BLaER1 (cell line): ENCODE measurements around the gene ZNF385D.
"Not testable (repeated sequence)": the region's sequence is repeated elsewhere in the genome, so short reads cannot be mapped to it uniquely, and the experiment has no call there.

Source experiments
- H3K27ac ChIP-seq: shearing (Covaris generic); formaldehyde crosslinking; 2 replicates; pipeline ENCODE4 v1.8.1; 2022
- H3K27me3 ChIP-seq: shearing (Covaris generic); formaldehyde crosslinking; 2 replicates; pipeline ENCODE4 v1.8.1; 2022
- H3K36me3 ChIP-seq: shearing (Covaris generic); formaldehyde crosslinking; 2 replicates; pipeline ENCODE4 v1.8.1; 2022
- H3K4me1 ChIP-seq: shearing (Covaris generic); formaldehyde crosslinking; 2 replicates; pipeline ENCODE4 v1.8.1; 2022
- H3K4me2 ChIP-seq: shearing (Covaris generic); formaldehyde crosslinking; 2 replicates; pipeline ENCODE4 v1.8.1; 2022
- H3K4me3 ChIP-seq: shearing (Covaris generic); formaldehyde crosslinking; 2 replicates; pipeline ENCODE4 v1.8.1; 2022
- H3K9ac ChIP-seq: shearing (Covaris generic); formaldehyde crosslinking; 2 replicates; pipeline ENCODE4 v1.8.1; 2022
- H3K9me3 ChIP-seq: shearing (Covaris generic); formaldehyde crosslinking; 2 replicates; pipeline ENCODE4 v1.8.1; 2022
- H4K20me1 ChIP-seq: shearing (Covaris generic); formaldehyde crosslinking; 2 replicates; pipeline ENCODE4 v1.8.1; 2022
- Cebpa-rat ChIP-seq: shearing (Covaris generic); IDR thresholded peaks from 2 replicates; pipeline ENCODE4 v1.8.1; 2022

ZNF385D gene

DNA sequence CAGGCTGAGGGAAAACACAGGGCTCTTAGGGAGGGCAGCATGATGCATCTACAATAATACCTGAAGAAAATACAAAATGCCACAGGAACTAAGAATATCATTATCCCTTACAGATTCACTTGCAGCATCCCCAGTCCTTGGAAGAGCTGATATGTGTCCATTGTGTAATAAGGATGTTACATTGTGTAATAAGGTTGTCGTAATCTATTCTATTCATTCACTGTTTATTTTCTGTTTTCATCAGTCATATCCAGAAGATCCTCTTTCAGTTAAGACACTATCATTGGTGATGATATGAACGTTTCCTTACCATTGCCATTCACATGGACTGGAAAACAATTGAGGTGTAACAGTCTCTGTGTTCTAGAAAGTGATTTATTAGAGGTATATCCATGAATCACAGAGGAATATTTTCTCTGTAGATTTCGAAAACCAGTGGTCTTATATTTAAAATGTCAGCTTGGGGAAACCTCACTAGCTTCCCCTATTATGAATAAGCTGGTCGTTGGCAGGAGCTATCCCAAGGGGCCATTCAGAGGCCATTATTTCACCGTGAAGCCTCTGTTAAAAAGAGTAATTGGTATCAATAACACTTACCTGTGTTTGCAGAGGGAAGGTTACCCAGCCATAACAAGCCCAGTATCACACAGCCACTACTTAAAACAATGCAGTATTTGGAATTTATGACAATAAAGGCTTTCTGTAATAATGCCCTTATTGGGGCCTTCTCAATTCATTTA lies 241.1 kb downstream of the ZNF385D start:
- H3K4me1 ChIP-seq = no peaks in the 10 kb centered on the region
- H3K4me2 ChIP-seq = no peak overlapping the region
- H3K4me3 ChIP-seq = no peak overlapping the region
- H3K36me3 ChIP-seq = no peaks in the 10 kb centered on the region
- no peak for TF ChIP-seq Cebpa-rat
- H3K9me3 ChIP-seq = no peaks in the 10 kb centered on the region
- H3K27me3 ChIP-seq = no peaks in the 10 kb centered on the region
- H3K9ac ChIP-seq = no peak overlapping the region
- no peaks in the 10 kb centered on the region for H4K20me1 ChIP-seq
- H3K27ac ChIP-seq = no peak overlapping the region

DNA sequence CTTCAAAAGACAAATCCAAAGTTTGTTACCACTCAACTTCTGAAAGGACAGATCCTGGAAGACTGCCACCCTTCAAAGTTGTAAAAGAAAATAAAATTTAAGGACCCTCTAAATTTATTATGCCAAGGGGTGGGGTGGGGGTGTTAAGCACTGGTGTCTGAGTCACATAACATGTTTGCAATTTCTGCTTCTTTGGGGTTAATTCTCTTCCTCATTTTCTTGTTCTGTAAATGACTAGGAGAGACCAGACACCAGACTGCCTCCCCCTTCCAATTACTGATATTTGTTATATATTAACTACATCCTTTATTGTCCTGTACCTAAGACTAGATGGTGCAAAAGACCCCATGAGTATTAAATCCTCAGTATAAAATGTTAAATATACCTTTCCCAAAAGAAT lies 242.8 kb downstream of the ZNF385D start:
- no peaks in the 10 kb centered on the region for H3K27me3 ChIP-seq
- no peak for TF ChIP-seq Cebpa-rat
- no peaks in the 10 kb centered on the region for H3K9me3 ChIP-seq
- H3K36me3 ChIP-seq = no peaks in the 10 kb centered on the region
- no peaks in the 10 kb centered on the region for H4K20me1 ChIP-seq
- no peak overlapping the region for H3K4me3 ChIP-seq
- H3K4me1 ChIP-seq = no peaks in the 10 kb centered on the region
- H3K4me2 ChIP-seq = no peak overlapping the region
- H3K27ac ChIP-seq = no peak overlapping the region
- H3K9ac ChIP-seq = no peak overlapping the region

DNA sequence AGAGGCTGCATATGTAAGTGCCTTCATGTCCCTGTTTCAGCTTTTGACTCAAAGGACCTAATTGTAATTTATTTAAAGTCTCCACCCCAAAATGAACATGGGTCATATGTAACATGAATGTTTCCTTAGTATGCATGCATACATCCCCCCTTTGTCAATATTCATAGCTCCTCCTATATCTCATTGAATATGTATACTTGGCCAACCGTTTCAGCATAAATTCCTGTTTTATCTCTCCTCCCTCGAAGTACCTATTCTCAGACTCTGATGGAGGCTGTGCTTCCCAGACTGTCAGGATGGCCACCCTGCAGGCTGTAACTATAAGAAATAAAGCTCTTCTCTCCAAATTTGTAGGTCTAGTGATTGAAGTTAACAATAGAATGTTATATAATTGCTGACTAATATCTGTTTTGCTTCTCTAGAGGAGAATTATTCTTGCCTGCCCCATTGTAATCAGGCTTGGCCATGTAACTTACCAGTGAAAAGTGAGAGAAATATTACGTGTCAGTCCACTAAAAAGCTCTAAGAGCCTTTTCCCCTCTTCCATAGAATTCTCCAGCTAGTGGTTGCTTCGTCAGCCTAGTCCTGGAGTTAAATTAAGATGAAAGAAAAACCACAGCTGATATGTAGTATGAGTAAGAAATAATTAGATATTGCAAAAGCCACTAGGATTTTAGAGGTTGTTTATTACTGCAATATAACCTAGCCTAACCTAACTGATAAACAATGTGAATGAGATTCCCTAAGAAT lies 245.1 kb downstream of the ZNF385D start:
- Histone ChIP-seq H3K4me1 (no peaks in the 10 kb centered on the region), H3K4me2 (no peak overlapping the region), H3K4me3 (no peak overlapping the region), H3K27me3 (no peaks in the 10 kb centered on the region), H4K20me1 (no peaks in the 10 kb centered on the region), H3K36me3 (no peaks in the 10 kb centered on the region), H3K9me3 (no peaks in the 10 kb centered on the region), H3K9ac (no peak overlapping the region), H3K27ac (no peak overlapping the region)
- TF ChIP-seq Cebpa-rat = no peak

DNA sequence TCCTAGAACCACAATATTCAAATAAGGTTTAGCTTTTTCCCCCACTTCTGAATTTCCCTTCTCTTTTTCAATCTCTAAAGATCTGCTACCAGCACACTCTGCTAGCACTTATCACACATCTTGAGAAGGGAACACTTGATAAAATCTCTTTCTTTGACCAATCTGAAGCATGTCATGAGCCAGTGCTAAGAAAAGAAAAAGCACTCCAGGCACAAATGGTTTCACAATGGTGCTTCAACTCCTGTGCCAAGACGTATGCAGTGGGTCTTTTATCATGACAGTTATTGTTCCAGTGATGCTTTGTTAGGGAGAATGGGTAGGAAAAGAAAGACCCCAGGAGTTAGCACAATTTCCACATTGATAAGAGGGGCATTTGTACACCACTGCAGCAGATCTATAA lies 248.4 kb downstream of the ZNF385D start:
- no peak for TF ChIP-seq Cebpa-rat
- H3K4me2 ChIP-seq = no peak overlapping the region

DNA sequence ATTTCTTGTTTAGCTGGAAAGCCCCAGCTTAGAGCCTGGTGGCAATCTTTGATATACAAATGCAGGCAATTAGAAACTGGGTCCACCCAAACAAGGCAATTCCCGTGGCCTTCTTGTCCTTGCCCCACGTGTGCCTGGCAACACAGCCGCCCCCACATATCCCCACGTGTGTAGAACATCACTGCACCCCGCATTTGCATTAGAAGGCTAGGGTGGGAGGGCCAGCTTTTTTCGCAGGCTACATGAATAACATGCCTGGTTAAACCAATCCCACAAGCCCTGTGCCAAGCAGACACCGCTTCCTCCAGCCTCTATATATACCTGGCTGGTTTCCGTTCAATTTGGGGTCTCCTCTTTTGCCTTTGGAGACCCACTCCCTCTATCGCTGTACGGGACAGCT lies 250.2 kb downstream of the ZNF385D start:
- Histone ChIP-seq H3K36me3 (no peaks in the 10 kb centered on the region), H3K4me1 (no peaks in the 10 kb centered on the region), H4K20me1 (no peaks in the 10 kb centered on the region), H3K27me3 (no peaks in the 10 kb centered on the region), H3K4me2 (no peak overlapping the region), H3K27ac (no peak overlapping the region), H3K9me3 (no peaks in the 10 kb centered on the region), H3K4me3 (no peak overlapping the region), H3K9ac (no peak overlapping the region)
- no peak for TF ChIP-seq Cebpa-rat

More for the DNA sequence above, 248.4 kb downstream of the ZNF385D start:
- H3K27me3 ChIP-seq = no peaks in the 10 kb centered on the region
- no peaks in the 10 kb centered on the region for H4K20me1 ChIP-seq
- no peak overlapping the region for H3K27ac ChIP-seq
- H3K4me1 ChIP-seq = no peaks in the 10 kb centered on the region
- H3K4me3 ChIP-seq = no peak overlapping the region
- no peaks in the 10 kb centered on the region for H3K36me3 ChIP-seq
- H3K9ac ChIP-seq = no peak overlapping the region
- no peaks in the 10 kb centered on the region for H3K9me3 ChIP-seq

DNA sequence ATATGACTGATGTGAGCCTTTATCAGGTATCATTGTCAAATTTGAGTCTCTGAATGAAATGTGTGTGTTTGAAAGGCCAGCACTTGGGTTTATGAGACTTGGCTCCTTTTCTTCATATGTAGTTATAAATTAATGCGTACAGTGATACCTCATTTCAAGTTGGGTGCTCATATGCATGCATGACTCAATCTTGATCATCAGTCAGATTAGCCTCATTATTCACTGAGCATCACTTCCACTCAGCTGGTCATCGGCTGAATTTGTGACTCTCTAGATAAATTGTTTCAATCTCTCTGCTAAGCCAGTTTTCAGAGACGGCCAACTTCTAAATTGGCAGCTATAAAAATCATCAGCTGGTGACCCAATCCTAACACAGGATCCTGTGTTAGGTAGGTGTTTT lies 260.3 kb downstream of the ZNF385D start:
- H3K27ac ChIP-seq, H3K4me3 ChIP-seq, H3K4me1 ChIP-seq, H3K27me3 ChIP-seq, H3K36me3 ChIP-seq, H3K9ac ChIP-seq, H4K20me1 ChIP-seq, H3K9me3 ChIP-seq, H3K4me2 ChIP-seq: not testable (repeated sequence)

DNA sequence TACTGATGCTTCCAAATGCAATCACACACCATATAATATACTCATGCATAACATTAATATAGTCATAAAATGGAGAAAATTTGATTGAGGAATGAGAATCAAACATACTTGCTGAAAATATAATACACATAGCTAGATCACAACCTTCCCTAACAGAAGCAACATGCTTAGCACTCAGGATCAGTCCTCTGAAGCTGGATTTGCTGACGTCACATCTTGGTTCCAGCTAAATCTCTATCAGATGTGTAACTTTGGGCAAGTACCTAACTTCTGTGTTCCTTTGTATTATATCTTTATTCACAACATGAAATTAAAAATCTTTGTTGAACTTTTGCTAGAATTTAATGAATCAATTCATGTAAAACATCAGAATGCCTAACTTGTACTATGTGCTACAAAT lies 263.5 kb downstream of the ZNF385D start:
- no peaks in the 10 kb centered on the region for H3K36me3 ChIP-seq
- H3K27ac ChIP-seq = no peak overlapping the region
- TF ChIP-seq Cebpa-rat = no peak

DNA sequence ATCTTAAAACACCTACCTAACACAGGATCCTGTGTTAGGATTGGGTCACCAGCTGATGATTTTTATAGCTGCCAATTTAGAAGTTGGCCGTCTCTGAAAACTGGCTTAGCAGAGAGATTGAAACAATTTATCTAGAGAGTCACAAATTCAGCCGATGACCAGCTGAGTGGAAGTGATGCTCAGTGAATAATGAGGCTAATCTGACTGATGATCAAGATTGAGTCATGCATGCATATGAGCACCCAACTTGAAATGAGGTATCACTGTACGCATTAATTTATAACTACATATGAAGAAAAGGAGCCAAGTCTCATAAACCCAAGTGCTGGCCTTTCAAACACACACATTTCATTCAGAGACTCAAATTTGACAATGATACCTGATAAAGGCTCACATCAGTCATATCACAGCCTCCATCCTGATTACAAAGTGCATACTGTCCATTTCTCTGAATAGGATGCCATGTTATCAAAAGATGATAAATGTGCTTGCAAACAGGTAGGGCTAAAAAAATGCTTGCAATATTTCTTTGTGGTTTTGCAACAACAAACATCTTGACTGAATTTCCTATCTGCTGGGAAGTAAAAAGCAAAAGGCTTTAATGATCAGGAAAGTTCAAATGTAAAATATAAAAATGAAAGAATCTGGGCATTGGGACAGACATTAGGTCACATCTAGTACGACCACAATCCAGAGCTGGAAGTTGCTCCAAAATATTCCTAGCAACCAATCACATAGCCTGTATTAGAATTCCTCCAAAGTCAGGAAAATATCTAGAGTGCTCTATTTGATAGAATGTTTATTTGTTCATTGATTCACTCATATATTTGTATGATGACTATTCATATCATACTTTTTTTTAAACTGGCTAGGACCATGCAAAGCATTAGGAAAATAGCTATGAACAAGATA lies 264.7 kb downstream of the ZNF385D start:
- H4K20me1 ChIP-seq, H3K4me3 ChIP-seq, H3K4me2 ChIP-seq, H3K9ac ChIP-seq, H3K27me3 ChIP-seq, H3K27ac ChIP-seq, H3K9me3 ChIP-seq, H3K4me1 ChIP-seq, H3K36me3 ChIP-seq: not testable (repeated sequence)

More for the DNA sequence above, 263.5 kb downstream of the ZNF385D start:
- H4K20me1 ChIP-seq = no peaks in the 10 kb centered on the region
- no peak overlapping the region for H3K4me3 ChIP-seq
- H3K4me1 ChIP-seq = no peaks in the 10 kb centered on the region
- no peaks in the 10 kb centered on the region for H3K27me3 ChIP-seq
- no peak overlapping the region for H3K4me2 ChIP-seq
- H3K9ac ChIP-seq = no peak overlapping the region
- no peaks in the 10 kb centered on the region for H3K9me3 ChIP-seq

DNA sequence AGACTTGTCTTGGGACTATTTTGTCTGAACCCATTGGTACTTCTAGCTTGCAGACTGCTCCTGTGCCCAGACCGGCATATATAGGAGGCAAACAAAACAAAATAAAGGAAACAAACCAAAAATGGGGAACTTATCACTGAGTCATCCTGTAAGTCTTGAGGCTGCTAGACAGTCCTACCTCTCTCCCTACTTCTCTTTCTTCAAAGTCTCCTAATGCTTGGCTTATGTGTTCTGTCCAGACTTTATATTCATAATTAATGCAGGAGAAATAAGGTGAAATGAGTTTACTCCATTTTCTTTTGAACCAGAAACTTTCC lies 266.2 kb downstream of the ZNF385D start:
- Histone ChIP-seq H3K9me3 (no peaks in the 10 kb centered on the region), H3K4me3 (no peak overlapping the region), H3K4me1 (no peaks in the 10 kb centered on the region), H3K4me2 (no peak overlapping the region), H3K9ac (no peak overlapping the region), H4K20me1 (no peaks in the 10 kb centered on the region), H3K27me3 (no peaks in the 10 kb centered on the region), H3K36me3 (no peaks in the 10 kb centered on the region), H3K27ac (no peak overlapping the region)
- TF ChIP-seq Cebpa-rat = no peak
